H1 (cell line): ENCODE results near the gene KIAA0930. TPM values are rescaled to one million over a fixed set of nuclear protein-coding genes. Genes with fewer than 3 reads are reported as not detected.

Experiments
- CTBP2 ChIP-seq: IDR thresholded peaks from 2 replicates; pipeline ENCODE4 v1.7.0; 2011; ENCODE audit warnings: borderline replicate concordance, mild to moderate bottlenecking, moderate library complexity, mixed read lengths, low read length; ENCODE audit not compliant: insufficient read depth, insufficient read length
- EGR1 ChIP-seq: IDR thresholded peaks from 2 replicates; pipeline ENCODE4 v1.6.1; 2011; ENCODE audit warnings: low read depth, low read length, borderline replicate concordance
- HDAC2 ChIP-seq, 2 experiments: fragments of 300-600 bp in 1 of 2; sonication (generic) in 1 of 2; IDR thresholded peaks; 2 replicates each; pipeline ENCODE4 v1.6.1; 2011 to 2012; ENCODE audit warnings: low read depth in 2 of 2, low read length in 2 of 2, mild to moderate bottlenecking in 2 of 2, moderate library complexity in 2 of 2, borderline replicate concordance in 1 of 2, inconsistent platforms in 1 of 2
- KDM5A ChIP-seq: fragments of 200-600 bp; IDR thresholded peaks from 2 replicates; pipeline ENCODE4 v1.7.1; 2012; ENCODE audit warnings: mild to moderate bottlenecking, low read length, inconsistent platforms, mixed read lengths
- POLR2AphosphoS5 ChIP-seq: IDR thresholded peaks from 2 replicates; pipeline ENCODE4 v1.6.1; 2011; ENCODE audit warnings: low read depth, low read length
- SAP30 ChIP-seq: fragments of 300-600 bp; sonication (generic); IDR thresholded peaks from 2 replicates; pipeline ENCODE4 v1.7.1; 2012; ENCODE audit warnings: low read length, moderate library complexity, mild to moderate bottlenecking, inconsistent platforms; ENCODE audit not compliant: insufficient read depth, insufficient replicate concordance
- SIRT6 ChIP-seq: IDR thresholded peaks from one replicate; pipeline ENCODE4 v1.7.1; 2012; ENCODE audit warnings: low read length, inconsistent platforms
- SP2 ChIP-seq: IDR thresholded peaks from 2 replicates; pipeline ENCODE4 v1.6.1; 2012; ENCODE audit warnings: mild to moderate bottlenecking, low read length, inconsistent platforms
- SUZ12 ChIP-seq: fragments of 200-600 bp; sonication (generic); IDR thresholded peaks from 2 replicates; pipeline ENCODE4 v1.6.1; 2012; ENCODE audit warnings: mild to moderate bottlenecking, inconsistent platforms, low read length, moderate library complexity, mixed read lengths
- TBP ChIP-seq: IDR thresholded peaks from 2 replicates; pipeline ENCODE4 v1.6.1; 2011; ENCODE audit warnings: low read depth, low read length, improper control_type of control experiment
- polyA plus RNA-seq, 7 experiments: library from polyadenylated mRNA; depleted of rRNA in 3 of 7; stranded (reverse) in 5 of 7; unstranded in 2 of 7; fragments of >200 nt in 5 of 7; fragments of 200-250 nt in 2 of 7; gene quantifications; 1 replicate in 5 of 7; 2 replicates in 1 of 7; 4 replicates in 1 of 7; pipeline versions ENCODE4 v1.2.1 to v1.2.3, GENCODE V29; 2011 to 2013; ENCODE audit warnings: missing spikeins in 2 of 7, mixed read lengths in 2 of 7
- total RNA-seq: library from RNA; stranded (reverse); fragmentation: NEBNext Ultra II Directional; extraction: Animal tissue kit (Norgen Biotek cat#: 25700); gene quantifications from 2 replicates; pipeline ENCODE4 v1.2.1, GENCODE V29; 2021

Gene KIAA0930
- total and polyA plus RNA-seq, 2 of the 8 experiments (the other 6 are each of a cell fraction or from before 2014, with no cell fraction given): 61.9 to 66.1 TPM

DNA sequence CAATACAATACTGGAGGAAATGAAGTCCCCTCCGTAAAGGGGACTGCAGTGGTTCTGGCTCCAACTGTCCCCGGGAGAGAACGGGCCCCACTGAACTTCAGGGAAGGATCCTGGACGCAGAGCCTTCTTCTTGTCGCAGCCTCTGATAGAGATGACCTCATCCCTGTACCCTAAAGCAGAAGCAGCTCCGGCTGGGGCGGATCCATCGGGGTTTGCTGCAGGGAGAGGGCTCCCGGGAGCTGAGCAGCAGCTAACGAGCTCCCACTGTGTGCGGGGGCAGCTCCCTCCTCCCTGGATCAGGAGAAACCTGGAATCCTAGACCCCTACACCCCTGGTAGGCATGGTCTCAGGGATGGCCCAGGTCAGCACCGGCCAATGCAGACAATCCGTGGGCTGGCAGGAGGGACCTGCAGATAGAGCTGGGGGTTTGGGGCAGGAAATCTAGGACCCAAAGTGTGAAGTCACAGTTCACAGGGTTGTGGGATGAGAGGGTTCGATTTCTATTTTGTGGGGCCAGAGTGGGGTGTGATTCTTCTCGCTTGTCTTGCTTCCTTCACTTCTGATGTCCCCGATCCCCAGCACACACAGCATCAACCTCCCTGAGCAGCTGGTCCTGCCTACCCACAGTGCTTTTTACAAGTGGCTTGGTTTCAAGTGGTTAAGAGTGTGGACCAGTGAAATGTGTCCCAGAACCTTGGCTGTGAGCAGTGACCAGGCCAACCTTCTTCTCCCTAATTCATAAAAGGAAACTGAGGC is 12.9 kb downstream of the KIAA0930 start (continued):
- TF ChIP-seq HDAC2 (IDR thresholded peaks at IDR 0.05; ENCODE audit: borderline replicate concordance in 1 of 2, low read depth in 2 of 2, low read length in 2 of 2) (no peak), SUZ12 (no peak), EGR1 (no peak), SP2 (no peak), CTBP2 (no peak), SAP30 (no peak), POLR2AphosphoS5 (no peak), TBP (no peak), SIRT6 (no peak), KDM5A (no peak)
